IMR-90 (cell line): Measurements from ENCODE around the gene CIZ1.
"Not testable (repeated sequence)": the region's sequence is repeated elsewhere in the genome, so short reads cannot be mapped to it uniquely, and the experiment has no call there.

Experiments
- CTCF ChIP-seq: conservative IDR thresholded peaks from 2 replicates; pipeline ENCODE4 v1.5.1; 2012; ENCODE audit warnings: mild to moderate bottlenecking, low read depth, low read length, improper control_type of control experiment
- ELK1 ChIP-seq: fragments of 150-350 bp; IDR thresholded peaks from 2 replicates; pipeline ENCODE4 v1.6.1; 2016; ENCODE audit warnings: low read depth, mild to moderate bottlenecking, low read length, moderate library complexity, borderline replicate concordance
- POLR2A ChIP-seq: IDR thresholded peaks from 2 replicates; pipeline ENCODE4 v1.6.1; 2012; ENCODE audit warnings: mild to moderate bottlenecking, low read depth, low read length

GRCh38 chr9:128131346-128131745, 60.0 kb downstream of the CIZ1 start:
- not testable (repeated sequence) for TF ChIP-seq CTCF, POLR2A, ELK1
